Activated naive CD8-positive, alpha-beta T cell treated with anti-CD3 and anti-CD28 coated beads, Interleukin-2, amount 10 ng/mL, durations not matched to agents 7 days and 5 days (primary cell): ENCODE data around the gene KEL. TPM values are rescaled to one million over a fixed set of nuclear protein-coding genes. Genes with fewer than 3 reads are reported as not detected.

Source experiments
- ATAC-seq: fragments of 150-1000 bp; cut with Tn5 transposase; one replicate; pipeline ENCODE4 v1.10.0; 2021; ENCODE audit warnings: low read depth, moderate library complexity
- POLR2A ChIA-PET: fragments of 350-600 bp; sonication (Branson Sonifier 250); formaldehyde crosslinking; loops from one replicate; lab custom pipeline; 2021; ENCODE audit warnings: antibody characterized with exemption; lab: Charles Lee
- DNase-seq: peaks from one replicate; pipeline ENCODE4 v3.0.0; 2021
- H3K27ac Mint-ChIP-seq: one replicate; pipeline ENCODE4 v1.8.0; 2022; ENCODE audit warnings: mild to moderate bottlenecking, mixed read lengths
- H3K27me3 Mint-ChIP-seq: one replicate; pipeline ENCODE4 v1.8.0; 2022; ENCODE audit warnings: mild to moderate bottlenecking, moderate library complexity, mixed read lengths
- H3K36me3 Mint-ChIP-seq: one replicate; pipeline ENCODE4 v1.8.0; 2021; ENCODE audit warnings: mild to moderate bottlenecking, mixed read lengths
- H3K4me1 Mint-ChIP-seq: one replicate; pipeline ENCODE4 v1.8.0; 2021; ENCODE audit warnings: mixed read lengths
- H3K4me3 Mint-ChIP-seq: one replicate; pipeline ENCODE4 v1.8.0; 2022; ENCODE audit warnings: mild to moderate bottlenecking, moderate library complexity, mixed read lengths
- H3K9me3 Mint-ChIP-seq: one replicate; pipeline ENCODE4 v1.8.0; 2021; ENCODE audit warnings: mixed read lengths
- total RNA-seq, 2 experiments: library from RNA; stranded (reverse); gene quantifications; one replicate each; pipeline ENCODE4 v1.2.3, GENCODE V29; 2021

Gene KEL
- total RNA-seq, 2 experiments from 2014 or later: 0.94 to 1.2 TPM

DNA sequence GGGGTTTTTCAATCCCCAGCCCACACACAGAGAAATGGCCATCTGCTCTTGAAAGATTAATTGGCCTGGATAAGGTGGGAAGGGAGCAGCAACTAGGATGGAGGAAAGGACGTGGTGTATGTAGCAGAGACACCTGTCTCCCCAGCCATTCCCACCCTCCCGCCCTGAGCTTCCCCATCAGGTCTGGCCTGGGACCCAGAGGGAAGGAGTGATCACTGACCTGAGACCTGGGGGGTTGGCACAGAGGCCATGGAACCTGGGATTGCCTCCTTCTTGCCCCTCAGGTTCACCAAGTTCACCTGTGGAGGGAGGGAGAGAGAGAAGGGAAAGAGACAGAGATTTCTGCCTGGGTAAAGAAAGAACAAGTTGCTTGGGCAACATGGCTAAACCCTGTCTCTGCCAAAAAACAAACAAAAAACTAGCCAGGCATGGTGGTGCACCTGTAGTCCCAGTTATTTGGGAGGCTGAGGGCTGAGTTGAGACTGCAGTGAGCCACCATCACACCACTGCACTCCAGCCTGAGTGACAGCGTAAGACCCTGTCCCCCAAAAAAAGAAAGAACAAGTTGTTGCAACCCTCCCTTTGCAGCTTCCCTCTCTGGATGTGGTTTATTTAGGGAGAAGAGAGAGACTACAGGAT lies 65.3 kb downstream of the KEL start:
- H3K4me3 Mint-ChIP-seq: no peak overlapping the region

DNA sequence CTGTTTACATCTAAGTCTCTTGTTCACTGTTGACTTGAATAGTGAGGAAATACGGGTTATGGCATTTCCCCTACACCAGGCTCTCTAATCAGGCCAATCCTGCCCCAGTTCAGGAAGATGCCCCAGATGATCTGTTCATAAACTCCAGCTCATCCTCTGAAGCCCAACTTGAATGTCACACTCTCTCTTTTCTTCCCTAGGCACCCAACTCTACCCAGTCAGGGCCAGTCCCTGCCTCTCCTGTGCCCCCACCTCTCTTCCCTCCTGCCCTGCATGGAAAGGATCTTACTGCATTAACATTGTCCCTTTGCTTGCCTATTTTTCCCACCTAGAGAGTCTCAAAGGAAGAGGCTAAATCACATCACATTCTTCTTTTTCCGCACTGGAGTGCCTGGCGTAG lies 66.0 kb downstream of the KEL start:
- ATAC-seq (no peak), DNase-seq (no peak)
- no peaks in the 10 kb centered on the region for H3K9me3 Mint-ChIP-seq
- no peak overlapping the region for H3K4me3 Mint-ChIP-seq
- H3K36me3 Mint-ChIP-seq: no peaks in the 10 kb centered on the region
- H3K27me3 Mint-ChIP-seq: peaks cover 7% of the 10 kb centered on the region
- no peak overlapping the region for H3K27ac Mint-ChIP-seq
- no peaks in the 10 kb centered on the region for H3K4me1 Mint-ChIP-seq
- POLR2A ChIA-PET: no interaction called here

More for the DNA sequence above, 65.3 kb downstream of the KEL start:
- H3K27ac Mint-ChIP-seq: no peak overlapping the region
- POLR2A ChIA-PET: no interaction called here
- peaks cover 8% of the 10 kb centered on the region for H3K27me3 Mint-ChIP-seq
- H3K4me1 Mint-ChIP-seq: no peaks in the 10 kb centered on the region
- no peaks in the 10 kb centered on the region for H3K9me3 Mint-ChIP-seq
- no peak for ATAC-seq
- H3K36me3 Mint-ChIP-seq: no peaks in the 10 kb centered on the region
- no peak for DNase-seq

DNA sequence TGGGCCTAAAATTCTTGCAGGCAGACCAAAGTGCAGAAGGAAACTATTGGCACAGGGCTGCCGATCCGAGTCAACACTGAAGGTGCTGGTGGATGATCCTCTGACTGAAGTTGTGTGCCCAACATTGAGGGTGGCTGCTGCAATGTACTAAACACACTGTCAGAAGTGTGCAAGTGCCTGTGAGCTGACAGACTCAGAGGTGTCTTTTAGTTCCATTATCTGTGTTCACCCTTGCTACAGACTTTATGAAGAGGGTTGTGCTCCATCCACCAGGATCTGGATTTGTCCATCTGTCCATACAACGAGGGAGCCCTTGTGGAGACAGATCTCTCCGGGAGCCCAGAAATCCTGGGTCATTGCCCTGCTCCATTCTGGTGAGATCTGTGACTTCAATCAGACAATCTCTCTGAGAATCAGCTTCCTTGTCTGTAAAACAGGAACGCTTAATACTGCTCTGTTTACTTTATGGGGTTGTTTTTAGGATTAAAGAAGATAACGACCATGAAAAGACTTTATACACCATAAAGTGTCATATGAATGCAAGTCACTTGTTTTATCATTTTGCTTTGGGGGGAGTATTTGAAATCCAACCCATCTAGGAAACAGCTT lies 67.1 kb downstream of the KEL start:
- POLR2A ChIA-PET: no interaction called here
- H3K27ac Mint-ChIP-seq: no peak overlapping the region

DNA sequence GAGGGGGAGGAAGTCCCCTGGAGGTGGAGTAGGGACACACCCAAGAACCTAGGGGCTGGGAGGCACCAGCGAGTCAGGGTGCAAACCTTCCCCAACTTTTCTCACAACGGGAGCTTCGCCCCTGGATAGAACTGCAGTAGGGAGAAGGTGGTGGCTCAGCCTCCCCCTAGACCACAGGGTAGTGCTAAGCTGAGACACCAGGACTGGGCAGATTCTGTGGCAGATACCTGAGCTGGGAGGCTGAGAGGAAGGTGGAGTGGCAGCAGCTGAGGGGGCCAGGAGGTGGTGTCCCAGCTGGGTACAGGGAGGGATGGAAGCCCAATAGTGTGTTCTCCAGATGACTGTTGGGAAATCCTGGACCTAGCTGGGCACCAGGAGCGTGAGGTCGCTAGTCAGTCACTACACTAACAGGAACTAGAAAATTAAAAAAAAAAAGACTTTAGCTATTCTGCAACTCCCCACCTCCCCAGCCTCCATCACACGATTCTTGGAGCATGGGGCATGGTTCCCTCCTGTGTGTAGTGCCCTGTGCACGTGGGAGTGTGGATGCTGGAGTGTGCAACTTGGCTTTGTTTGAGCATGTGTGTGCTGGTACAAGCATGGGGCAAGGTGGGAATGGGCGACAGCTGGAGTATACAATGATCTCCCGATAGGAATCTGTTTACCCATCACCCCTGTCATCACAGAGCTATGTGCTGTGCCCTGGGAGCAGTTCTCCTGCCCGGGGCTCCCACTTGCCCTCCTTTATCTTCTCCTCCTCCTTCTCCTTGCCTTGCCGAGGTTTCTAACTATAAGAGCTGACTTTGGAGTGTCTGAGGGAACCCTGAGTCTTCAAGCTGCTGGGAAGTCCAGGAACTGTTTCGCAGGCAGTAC lies 67.8 kb downstream of the KEL start:
- no peak for DNase-seq
- peaks cover 4% of the 10 kb centered on the region for H3K9me3 Mint-ChIP-seq
- H3K36me3 Mint-ChIP-seq: no peaks in the 10 kb centered on the region
- no peak overlapping the region for H3K4me3 Mint-ChIP-seq
- H3K27ac Mint-ChIP-seq: no peak overlapping the region
- ATAC-seq: no peak
- H3K4me1 Mint-ChIP-seq: peaks cover 5% of the 10 kb centered on the region
- H3K27me3 Mint-ChIP-seq: peaks cover 7% of the 10 kb centered on the region
- POLR2A ChIA-PET: no interaction called here

More for the DNA sequence above, 67.1 kb downstream of the KEL start:
- DNase-seq (no peak), ATAC-seq (no peak)
- Mint-ChIP-seq H3K4me3 (no peak overlapping the region), H3K27me3 (peaks cover 7% of the 10 kb centered on the region), H3K36me3 (no peaks in the 10 kb centered on the region), H3K9me3 (peaks cover 4% of the 10 kb centered on the region), H3K4me1 (peaks cover 3% of the 10 kb centered on the region)

DNA sequence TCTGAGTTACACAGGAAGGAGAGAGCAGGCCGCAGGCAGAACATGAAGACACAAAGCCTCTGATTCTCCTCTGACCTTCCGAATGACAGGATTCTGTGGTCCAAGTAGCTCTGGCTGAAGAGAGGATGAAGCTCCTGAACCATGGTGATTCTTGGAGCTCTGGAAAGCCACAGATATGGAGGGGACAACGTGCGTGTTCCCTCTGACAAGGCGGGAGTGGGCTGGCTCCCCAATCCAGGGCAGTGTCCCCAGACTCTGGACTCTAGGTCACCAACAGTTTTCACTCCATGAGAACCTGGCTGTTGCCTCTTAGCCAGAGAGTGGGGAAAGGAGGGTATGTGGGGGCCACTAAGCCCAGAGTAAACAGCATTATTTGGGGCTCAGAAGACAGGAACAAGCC lies 69.2 kb downstream of the KEL start:
- POLR2A ChIA-PET: no interaction called here
- H3K9me3 Mint-ChIP-seq: peaks cover 4% of the 10 kb centered on the region
- H3K27me3 Mint-ChIP-seq: peaks cover 7% of the 10 kb centered on the region
- ATAC-seq (no peak), DNase-seq (no peak)
- H3K4me3 Mint-ChIP-seq: no peak overlapping the region
- H3K36me3 Mint-ChIP-seq: no peaks in the 10 kb centered on the region
- H3K4me1 Mint-ChIP-seq: peaks cover 5% of the 10 kb centered on the region
- H3K27ac Mint-ChIP-seq: no peak overlapping the region

DNA sequence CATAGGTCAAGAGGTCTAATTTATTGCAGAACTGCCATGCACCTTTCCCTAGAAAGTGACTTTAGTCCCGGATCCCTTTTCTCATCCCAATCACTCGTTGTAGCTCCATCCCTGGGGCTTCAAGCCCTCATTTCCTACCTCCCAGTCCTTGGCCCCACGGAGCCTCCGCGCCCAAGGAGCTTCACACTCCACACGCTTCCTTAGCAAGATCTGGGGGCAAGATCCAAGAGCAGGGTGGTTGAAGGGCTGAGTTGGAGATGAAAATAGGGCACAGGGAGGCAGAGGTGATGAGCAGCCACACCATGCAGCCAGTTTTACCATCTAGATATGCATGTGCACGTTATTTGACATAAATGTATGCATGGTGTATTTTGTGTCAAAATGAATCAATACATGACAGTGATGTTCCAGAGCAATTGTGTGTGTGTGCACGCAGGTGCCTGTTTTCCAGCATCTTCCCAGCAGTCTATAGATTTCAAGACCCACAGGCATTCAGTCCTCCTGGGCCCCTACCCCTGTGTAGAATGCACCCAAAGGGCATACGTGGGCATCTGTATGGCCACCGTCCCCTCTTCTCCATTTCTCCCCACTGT lies 70.6 kb downstream of the KEL start:
- Mint-ChIP-seq H3K36me3 (no peaks in the 10 kb centered on the region), H3K27me3 (peaks cover 3% of the 10 kb centered on the region), H3K4me1 (peaks cover 5% of the 10 kb centered on the region), H3K27ac (no peak overlapping the region), H3K4me3 (no peak overlapping the region), H3K9me3 (peaks cover 4% of the 10 kb centered on the region)
- no peak for DNase-seq
- no peak for ATAC-seq
- POLR2A ChIA-PET: no interaction called here

Other genes with a start within 250 kb of the KEL start
- gene PRSS1, start 212.9 kb downstream of the KEL start, total RNA-seq: not detected
- gene PRSS2, start 191.4 kb downstream of the KEL start, total RNA-seq: not detected
- gene EPHB6, start 107.3 kb downstream of the KEL start, total RNA-seq: 10 to 100 TPM; 20.1 to 25.2 TPM
- not detected for gene TRPV6, start 76.6 kb downstream of the KEL start, total RNA-seq
- not detected for gene TRPV5, start 28.6 kb downstream of the KEL start, total RNA-seq
- not detected for gene LLCFC1, start 22.9 kb downstream of the KEL start, total RNA-seq
- under 1 TPM in 1 of 2 experiments, not detected in 1; 0.30 TPM for gene OR9A2, start 64.8 kb upstream of the KEL start, total RNA-seq
- not detected for gene OR6V1, start 90.0 kb upstream of the KEL start, total RNA-seq
- not detected for gene PIP, start 169.7 kb upstream of the KEL start, total RNA-seq
- not detected for gene TAS2R39, start 221.1 kb upstream of the KEL start, total RNA-seq